ENCODE data around the gene PSD.

PSD gene

GRCh38 chr10:102375250-102375649 is 43.3 kb downstream of the PSD start:
- no peak for DNase-seq (ENCODE audit: low read depth)
- TF ChIP-seq CTCF (conservative IDR thresholded peaks at IDR 0.05; ENCODE audit: low read depth, low read length) = peak; percentile 40
- H3K4me3 ChIP-seq (ENCODE audit: low read depth, low read length) = no peak overlapping the region

GRCh38 chr10:102371295-102371694 is 47.3 kb downstream of the PSD start:
- DNase-seq (ENCODE audit: low read depth) = no peak
- TF ChIP-seq CTCF (conservative IDR thresholded peaks at IDR 0.05; ENCODE audit: low read depth, low read length) = no peak

GRCh38 chr10:102368077-102368476 is 50.5 kb downstream of the PSD start:
- DNase-seq (ENCODE audit: low read depth) = no peak
- no peak overlapping the region for H3K4me3 ChIP-seq (ENCODE audit: low read depth, low read length)
- no peak for TF ChIP-seq CTCF (conservative IDR thresholded peaks at IDR 0.05; ENCODE audit: low read depth, low read length)

More at GRCh38 chr10:102371295-102371694, 47.3 kb downstream of the PSD start:
- H3K4me3 ChIP-seq (ENCODE audit: low read depth, low read length) = no peak overlapping the region

- DNase-seq (ENCODE audit: low read depth) = no peak
- no peak overlapping the region for H3K4me3 ChIP-seq (ENCODE audit: low read depth, low read length)
- no peak for TF ChIP-seq CTCF (conservative IDR thresholded peaks at IDR 0.05; ENCODE audit: low read depth, low read length)
Measured at GRCh38 chr10:102367441-102367840, 51.1 kb downstream of the PSD start.

GRCh38 chr10:102358712-102359382 is 59.7 kb downstream of the PSD start:
- no peak overlapping the region for H3K4me3 ChIP-seq (ENCODE audit: low read depth, low read length)
- DNase-seq (ENCODE audit: low read depth) = no peak
- TF ChIP-seq CTCF (conservative IDR thresholded peaks at IDR 0.05; ENCODE audit: low read depth, low read length) = no peak

- no peak overlapping the region for H3K4me3 ChIP-seq (ENCODE audit: low read depth, low read length)
- no peak for TF ChIP-seq CTCF (conservative IDR thresholded peaks at IDR 0.05; ENCODE audit: low read depth, low read length)
- no peak for DNase-seq (ENCODE audit: low read depth)
Measured at GRCh38 chr10:102354451-102354850, 64.1 kb downstream of the PSD start.
